HCT116 (cell line): Measurements from ENCODE around the gene TMEM240. TPM values are rescaled to one million over a fixed set of nuclear protein-coding genes. Genes with fewer than 3 reads are reported as not detected.

Source experiments
- ATAC-seq: fragments of 200-7000 bp; cut with Tn5 transposase; 2 replicates; pipeline ENCODE4 v1.9.1; 2020; ENCODE audit warnings: mild to moderate bottlenecking, moderate library complexity
- BruUV-seq: library from RNA; stranded (reverse); fragments of 400-500 nt; replicated peaks from 2 replicates; lab custom pipeline; 2021; lab: Mats Ljungman, UMichigan
- CTCF ChIA-PET: fragments of 300-600 bp; sonication (Branson Sonifier 250); formaldehyde crosslinking; loops from one replicate; lab custom pipeline; 2021; ENCODE audit warnings: antibody characterized with exemption; lab: Charles Lee
- POLR2A ChIA-PET: fragments of 300-600, 350-600 bp; sonication (Branson Sonifier 250); formaldehyde crosslinking; loops from one replicate; lab custom pipeline; 2021; ENCODE audit warnings: antibody characterized with exemption; lab: Charles Lee
- RAD21 ChIA-PET, 2 experiments: fragments of 300-600 bp; sonication (Branson Sonifier 250); formaldehyde crosslinking; loops; one replicate each; lab custom pipeline; 2023; ENCODE audit warnings: low total read pairs in 2 of 2; ENCODE audit not compliant: uncharacterized antibody in 2 of 2, unreplicated experiment in 2 of 2, low non-redundant PET in 1 of 2; lab: Charles Lee
- DNase-seq: peaks from one replicate; pipeline ENCODE4 v3.0.0-alpha.2; 2010; ENCODE audit warnings: low read depth, low spot score
- H2AFZ ChIP-seq: fragments of 200-600 bp; shearing (Covaris generic), sonication (generic); 2 replicates; pipeline ENCODE4 v1.6.1; 2017; ENCODE audit warnings: low read depth, mixed run types, mixed read lengths, antibody characterized with exemption, low read length; ENCODE audit not compliant: poor library complexity, severe bottlenecking
- H3K27ac ChIP-seq: 2 replicates; pipeline ENCODE4 v1.5.1; 2012; ENCODE audit warnings: low read depth, low read length
- H3K27me3 ChIP-seq: fragments of 200-600 bp; sonication (generic); 2 replicates; pipeline ENCODE4 v1.6.1; 2016; ENCODE audit warnings: mixed run types, low read length, mixed read lengths; ENCODE audit not compliant: insufficient read depth
- H3K36me3 ChIP-seq, 2 experiments: fragments of 200-500 bp in 1 of 2; fragments of 200-600 bp in 1 of 2; sonication (Bioruptor generic) in 1 of 2; sonication (generic) in 1 of 2; 2 replicates each; pipeline versions ENCODE4 v1.5.1 to v1.6.1; 2014 to 2016; ENCODE audit warnings: low read length in 2 of 2, inconsistent platforms in 1 of 2, mixed read lengths in 1 of 2, mixed run types in 1 of 2; ENCODE audit not compliant: insufficient read depth in 2 of 2, control insufficient read depth in 1 of 2
- H3K4me1 ChIP-seq, 2 experiments: fragments of 200-600 bp in 1 of 2; sonication (generic) in 1 of 2; 2 replicates each; pipeline versions ENCODE4 v1.5.1 to v1.6.1; 2012 to 2017; ENCODE audit warnings: low read length in 2 of 2, inconsistent platforms in 1 of 2, mild to moderate bottlenecking in 1 of 2, mixed read lengths in 1 of 2, mixed run types in 1 of 2, moderate library complexity in 1 of 2; ENCODE audit not compliant: insufficient read depth in 2 of 2, control insufficient read depth in 1 of 2
- H3K4me2 ChIP-seq: fragments of 200-600 bp; sonication (generic); 2 replicates; pipeline ENCODE4 v1.6.1; 2017; ENCODE audit warnings: mixed run types, low read length, mixed read lengths
- H3K4me3 ChIP-seq, 2 experiments: fragments of 200-600 bp in 1 of 2; sonication (generic) in 1 of 2; replicated peaks in 1 of 2; 2 replicates each; pipeline ENCODE4 v1.5.1; 2011 to 2016; ENCODE audit warnings: low read length in 2 of 2, control low read depth in 1 of 2, low read depth in 1 of 2, mild to moderate bottlenecking in 1 of 2, mixed read lengths in 1 of 2, mixed run types in 1 of 2
- H3K79me2 ChIP-seq: fragments of 200-600 bp; sonication (generic); 2 replicates; pipeline ENCODE4 v1.6.1; 2017; ENCODE audit warnings: mild to moderate bottlenecking, mixed run types, low read length, moderate library complexity, mixed read lengths; ENCODE audit not compliant: insufficient read depth
- H3K9ac ChIP-seq: fragments of 200-600 bp; sonication (generic); 2 replicates; pipeline ENCODE4 v1.6.1; 2016; ENCODE audit warnings: low read length, mixed read lengths
- H3K9me2 ChIP-seq: fragments of 200-600 bp; sonication (generic), shearing (Covaris generic); 2 replicates; pipeline ENCODE4 v1.6.1; 2017; ENCODE audit warnings: mixed run types, mild to moderate bottlenecking, moderate library complexity; ENCODE audit not compliant: insufficient read depth
- H3K9me3 ChIP-seq, 2 experiments: fragments of 200-500 bp in 1 of 2; fragments of 200-600 bp in 1 of 2; sonication (Bioruptor generic) in 1 of 2; sonication (generic) in 1 of 2; 2 replicates each; pipeline ENCODE4 v1.6.1; 2014 to 2017; ENCODE audit warnings: low read length in 2 of 2, mixed read lengths in 2 of 2, inconsistent platforms in 1 of 2, low read depth in 1 of 2, mild to moderate bottlenecking in 1 of 2, mixed run types in 1 of 2, moderate library complexity in 1 of 2; ENCODE audit not compliant: control insufficient read depth in 1 of 2, insufficient read depth in 1 of 2
- H4K20me1 ChIP-seq: fragments of 200-600 bp; sonication (generic), shearing (Covaris generic); 2 replicates; pipeline ENCODE4 v1.6.1; 2017; ENCODE audit warnings: mixed run types, mild to moderate bottlenecking, moderate library complexity; ENCODE audit not compliant: insufficient read depth
- CBX3 ChIP-seq: IDR thresholded peaks from 2 replicates; pipeline ENCODE4 v1.6.1; 2012; ENCODE audit warnings: low read depth
- CEBPB ChIP-seq: IDR thresholded peaks from 2 replicates; pipeline ENCODE4 v1.6.1; 2012; ENCODE audit warnings: low read depth
- EGR1 ChIP-seq: IDR thresholded peaks from 2 replicates; pipeline ENCODE4 v1.6.1; 2012; ENCODE audit warnings: low read depth
- EZH2 ChIP-seq: fragments of 200-600 bp; sonication (generic); IDR thresholded peaks from 2 replicates; pipeline ENCODE4 v1.6.1; 2017; ENCODE audit warnings: antibody characterized with exemption, mixed run types
- EZH2phosphoT487 ChIP-seq: fragments of 200-600 bp; IDR thresholded peaks from 2 replicates; pipeline ENCODE4 v1.6.1; 2018; ENCODE audit warnings: antibody characterized with exemption, borderline replicate concordance
- FOSL1 ChIP-seq: IDR thresholded peaks from 2 replicates; pipeline ENCODE4 v1.6.1; 2012; ENCODE audit warnings: low read depth
- JUND ChIP-seq: IDR thresholded peaks from 2 replicates; pipeline ENCODE4 v1.6.1; 2012
- POLR2AphosphoS5 ChIP-seq: IDR thresholded peaks from 2 replicates; pipeline ENCODE4 v1.6.1; 2011; ENCODE audit warnings: mild to moderate bottlenecking, low read depth, low read length, moderate library complexity
- RAD21 ChIP-seq: IDR thresholded peaks from 2 replicates; pipeline ENCODE4 v1.6.1; 2012; ENCODE audit warnings: low read depth, mild to moderate bottlenecking
- REST ChIP-seq: IDR thresholded peaks from 2 replicates; pipeline ENCODE4 v1.6.1; 2012; ENCODE audit warnings: low read depth
- SP1 ChIP-seq: IDR thresholded peaks from 2 replicates; pipeline ENCODE4 v1.6.1; 2012; ENCODE audit warnings: low read depth
- SRF ChIP-seq: IDR thresholded peaks from 2 replicates; pipeline ENCODE4 v1.6.1; 2012; ENCODE audit warnings: low read depth
- TCF7L2 ChIP-seq: IDR thresholded peaks from 2 replicates; pipeline ENCODE4 v1.7.0; 2011; ENCODE audit warnings: borderline replicate concordance, inconsistent platforms; ENCODE audit not compliant: insufficient read depth, insufficient read length; ENCODE audit errors: extremely low read depth
- YY1 ChIP-seq: IDR thresholded peaks from 2 replicates; pipeline ENCODE4 v1.6.1; 2011; ENCODE audit warnings: low read length, low read depth, moderate library complexity, mild to moderate bottlenecking; ENCODE audit not compliant: insufficient replicate concordance; ENCODE audit errors: extremely low read depth
- ZBTB33 ChIP-seq: IDR thresholded peaks from 2 replicates; pipeline ENCODE4 v1.6.1; 2011; ENCODE audit warnings: mild to moderate bottlenecking, low read length, moderate library complexity; ENCODE audit not compliant: insufficient replicate concordance; ENCODE audit errors: extremely low read depth
- intact Hi-C: fragments of 100-400 bp; cut with micrococcal nuclease; formaldehyde crosslinking; loops from 2 replicates; pipeline ENCODE4 v1.10.0; 2022
- total RNA-seq: library from RNA; stranded (reverse); gene quantifications from one replicate; pipeline ENCODE4 v1.2.1, GENCODE V29; 2021; ENCODE audit not compliant: unreplicated experiment

Gene TMEM240
- total RNA-seq, 1 experiment from 2014 or later = 2.3 TPM

GRCh38 chr1:1535201-1536018 is 5.0 kb downstream of the TMEM240 start:
- ATAC-seq (peak; percentile 12; the same call in 1 of the 2 replicates), DNase-seq (no peak)
- H3K79me2 ChIP-seq = no peaks in the 10 kb centered on the region
- H4K20me1 ChIP-seq = no peaks in the 10 kb centered on the region
- POLR2A ChIA-PET = no interaction called here
- H3K36me3 ChIP-seq = peaks cover 0 to 6% of the 10 kb centered on the region in 2 experiments; a peak in 1 of 4 replicates
- CTCF ChIA-PET = no interaction called here
- no peak overlapping the region for H2AFZ ChIP-seq
- intact Hi-C loops = no loop called here
- no peak overlapping the region for H3K27ac ChIP-seq
- no peak overlapping the region for H3K4me3 ChIP-seq
- no peaks in the 10 kb centered on the region for H3K4me1 ChIP-seq
- TF ChIP-seq YY1 (no peak), SP1 (no peak), POLR2AphosphoS5 (no peak), EGR1 (no peak), CEBPB (no peak), EZH2phosphoT487 (no peak), REST (no peak), ZBTB33 (no peak), JUND (no peak), EZH2 (no peak), SRF (no peak), TCF7L2 (no peak), CBX3 (no peak), FOSL1 (no peak), RAD21 (no peak)
- H3K27me3 ChIP-seq = no peaks in the 10 kb centered on the region
- RAD21 ChIA-PET = no interaction called here
- H3K9me3 ChIP-seq = no peaks in the 10 kb centered on the region
- no peaks in the 10 kb centered on the region for H3K9me2 ChIP-seq
- no peak overlapping the region for H3K9ac ChIP-seq
- no peak overlapping the region for H3K4me2 ChIP-seq
- no TSS peak for BruUV-seq
